Natural killer cell (primary cell): Measurements from ENCODE around the gene EFCAB8. TPM values are rescaled to one million over a fixed set of nuclear protein-coding genes. Genes with fewer than 3 reads are reported as not detected.
A peak's percentile ranks its signal among the peaks of the same experiment; 100 is the strongest.

Experiments used
- ATAC-seq, 3 donors: fragments of 150-1000 bp in 2 of 3; fragments of 200-7000 bp in 1 of 3; cut with Tn5 transposase; 1 replicate in 1 of 3; 2 replicates in 2 of 3; pipeline ENCODE4 v1.10.0; 2021; ENCODE audit warnings: mild to moderate bottlenecking in 2 of 3, moderate library complexity in 2 of 3
- DNase-seq, 2 donors: peaks; one replicate each; pipeline versions ENCODE4 v3.0.0 to v3.0.0-alpha.2; 2013 to 2021; ENCODE audit warnings: mixed read lengths in 1 of 2
- H3K27ac ChIP-seq: one replicate; pipeline ENCODE4 v1.5.1; 2013; ENCODE audit warnings: mild to moderate bottlenecking, low read length
- H3K27me3 ChIP-seq: one replicate; pipeline ENCODE4 v1.6.1; 2013; ENCODE audit warnings: low read length; ENCODE audit not compliant: control insufficient read depth, insufficient read depth
- H3K36me3 ChIP-seq: one replicate; pipeline ENCODE4 v1.6.1; 2013; ENCODE audit warnings: low read length; ENCODE audit not compliant: control insufficient read depth, insufficient read depth
- H3K4me1 ChIP-seq: one replicate; pipeline ENCODE4 v1.6.1; 2013; ENCODE audit warnings: low read length; ENCODE audit not compliant: control insufficient read depth, insufficient read depth
- H3K4me3 ChIP-seq: one replicate; pipeline ENCODE4 v1.5.1; 2013; ENCODE audit warnings: low read length
- H3K9me3 ChIP-seq: one replicate; pipeline ENCODE4 v1.6.1; 2013; ENCODE audit warnings: low read length; ENCODE audit not compliant: control insufficient read depth, insufficient read depth
- H3K27ac Mint-ChIP-seq, 2 donors: one replicate each; pipeline ENCODE4 v1.8.0; 2022; ENCODE audit warnings: mild to moderate bottlenecking in 2 of 2, mixed read lengths in 2 of 2, moderate library complexity in 1 of 2
- H3K27me3 Mint-ChIP-seq, 2 donors: one replicate each; pipeline ENCODE4 v1.8.0; 2022; ENCODE audit warnings: low read depth in 2 of 2, mixed read lengths in 2 of 2
- H3K36me3 Mint-ChIP-seq: one replicate; pipeline ENCODE4 v1.8.0; 2022; ENCODE audit warnings: mixed read lengths
- H3K4me1 Mint-ChIP-seq, 2 donors: one replicate each; pipeline ENCODE4 v1.8.0; 2022; ENCODE audit warnings: mixed read lengths in 2 of 2
- H3K4me3 Mint-ChIP-seq: one replicate; pipeline ENCODE4 v1.8.0; 2022; ENCODE audit warnings: mild to moderate bottlenecking, moderate library complexity, mixed read lengths
- H3K9me3 Mint-ChIP-seq, 2 donors: one replicate each; pipeline ENCODE4 v1.8.0; 2022; ENCODE audit warnings: mixed read lengths in 2 of 2
- CTCF ChIP-seq: fragments of 200-600 bp; IDR thresholded peaks from one replicate; pipeline ENCODE4 v1.8.0; 2022; ENCODE audit warnings: antibody characterized with exemption
- WGBS: methylation state at CpG from one replicate; pipeline ENCODE4 v1.1.7; 2013; ENCODE audit warnings: missing lambda C conversion rate; ENCODE audit not compliant: insufficient coverage; 5-methylcytosine and 5-hydroxymethylcytosine counted together
- intact Hi-C: fragments of 100-400 bp; cut with micrococcal nuclease; formaldehyde crosslinking; loops from one replicate; pipeline ENCODE4 v1.14.2; 2022
- total RNA-seq, 4 donors: library from RNA; stranded (reverse); fragments of 120-200 nt in 1 of 4; gene quantifications; one replicate each; pipeline versions ENCODE4 v1.2.3 to v1.2.4, GENCODE V29; 2013 to 2022

EFCAB8 gene
- total RNA-seq, 3 donors from 2014 or later (not counting 1 experiment from before 2014, with no cell fraction given), result 1.2 to 2.9 (median 2.3) TPM

GRCh38 chr20:32964575-32964974 lies 105.9 kb downstream of the EFCAB8 start:
- ATAC-seq (no peak), DNase-seq (no peak)
- WGBS, result 94% methylated on average over 6 of the region's 6 CpGs
- no peaks in the 10 kb centered on the region for H3K9me3 ChIP-seq
- no peak for TF ChIP-seq CTCF
- H3K4me3 ChIP-seq, result no peak overlapping the region
- no peaks in the 10 kb centered on the region for H3K27me3 ChIP-seq
- no peaks in the 10 kb centered on the region for H3K27me3 Mint-ChIP-seq
- H3K27ac Mint-ChIP-seq, result no peak overlapping the region
- H3K36me3 ChIP-seq, result no peaks in the 10 kb centered on the region
- H3K4me1 Mint-ChIP-seq, result peaks cover 21 to 24% of the 10 kb centered on the region in 2 donors
- H3K4me3 Mint-ChIP-seq, result no peak overlapping the region
- no peaks in the 10 kb centered on the region for H3K9me3 Mint-ChIP-seq
- intact Hi-C loops, result no loop called here
- no peaks in the 10 kb centered on the region for H3K36me3 Mint-ChIP-seq
- peaks cover 46% of the 10 kb centered on the region for H3K4me1 ChIP-seq
- no peak overlapping the region for H3K27ac ChIP-seq

- intact Hi-C loops, result no loop called here
- H3K36me3 Mint-ChIP-seq, result no peaks in the 10 kb centered on the region
Observed at GRCh38 chr20:32965115-32965514, 106.4 kb downstream of the EFCAB8 start.

GRCh38 chr20:32965581-32966373 lies 107.1 kb downstream of the EFCAB8 start:
- Histone ChIP-seq H3K27me3 (no peaks in the 10 kb centered on the region), H3K9me3 (no peaks in the 10 kb centered on the region), H3K36me3 (no peaks in the 10 kb centered on the region), H3K4me1 (peaks cover 58% of the 10 kb centered on the region), H3K4me3 (no peak overlapping the region), H3K27ac (peak overlapping the region; percentile 32)
- Mint-ChIP-seq H3K4me1 (peaks cover 21 to 28% of the 10 kb centered on the region in 2 donors), H3K36me3 (no peaks in the 10 kb centered on the region), H3K4me3 (no peak overlapping the region), H3K27ac (peak overlapping the region in 1 of 2 donors; percentile 56), H3K27me3 (no peaks in the 10 kb centered on the region), H3K9me3 (no peaks in the 10 kb centered on the region)
- 64% methylated on average over 12 of the region's 12 CpGs for WGBS
- DNase-seq (peak in 1 of 2 donors; percentile 81), ATAC-seq (peak in 2 of 3 donors; percentile 19 to 31)
- intact Hi-C loops, result no loop called here
- no peak for TF ChIP-seq CTCF

More at GRCh38 chr20:32965115-32965514, 106.4 kb downstream of the EFCAB8 start:
- no peak overlapping the region for H3K27ac ChIP-seq
- WGBS, result 88% methylated on average over 8 of the region's 8 CpGs
- no peaks in the 10 kb centered on the region for H3K27me3 Mint-ChIP-seq
- H3K4me1 ChIP-seq, result peaks cover 52% of the 10 kb centered on the region
- peak overlapping the region in 1 of 2 donors; percentile 56 for H3K27ac Mint-ChIP-seq
- H3K9me3 ChIP-seq, result no peaks in the 10 kb centered on the region
- peaks cover 21 to 26% of the 10 kb centered on the region in 2 donors for H3K4me1 Mint-ChIP-seq
- H3K4me3 Mint-ChIP-seq, result no peak overlapping the region
- no peak for ATAC-seq
- no peak for DNase-seq
- TF ChIP-seq CTCF, result no peak
- no peaks in the 10 kb centered on the region for H3K27me3 ChIP-seq
- no peaks in the 10 kb centered on the region for H3K9me3 Mint-ChIP-seq
- no peaks in the 10 kb centered on the region for H3K36me3 ChIP-seq
- no peak overlapping the region for H3K4me3 ChIP-seq
